CD4-positive, alpha-beta T cell (primary cell): ENCODE results near the gene RBMS1. TPM values are rescaled to one million over a fixed set of nuclear protein-coding genes. Genes with fewer than 3 reads are reported as not detected.

Source experiments
- ATAC-seq: fragments of 200-7000 bp; cut with Tn5 transposase; one replicate; pipeline ENCODE4 v1.10.0; 2022; ENCODE audit warnings: mild to moderate bottlenecking; ENCODE audit not compliant: poor library complexity
- CTCF ChIA-PET: fragments of 350-600 bp; sonication (Branson Sonifier 250); formaldehyde crosslinking; loops from one replicate; lab custom pipeline; 2021; ENCODE audit warnings: antibody characterized with exemption, inconsistent platforms; lab: Charles Lee
- POLR2A ChIA-PET: fragments of 350-600 bp; sonication (Branson Sonifier 250); formaldehyde crosslinking; loops from one replicate; lab custom pipeline; 2021; ENCODE audit warnings: antibody characterized with exemption, inconsistent platforms; lab: Charles Lee
- DNase-seq, 14 experiments: peaks; one replicate each; pipeline ENCODE4 v3.0.0-alpha.2; 2013 to 2020; ENCODE audit warnings: mixed read lengths in 2 of 14
- H3K27ac ChIP-seq, 2 donors: one replicate each; pipeline versions ENCODE4 v1.5.1 to v1.7.0; 2013; ENCODE audit warnings: low read length in 2 of 2, low read depth in 1 of 2, mild to moderate bottlenecking in 1 of 2
- H3K27me3 ChIP-seq, 2 experiments: 1 replicate in 1 of 2; 2 replicates in 1 of 2; pipeline versions ENCODE4 v1.6.1 to v1.7.0; 2013; ENCODE audit warnings: low read length in 2 of 2, control low read depth in 1 of 2, mild to moderate bottlenecking in 1 of 2, moderate library complexity in 1 of 2; ENCODE audit not compliant: insufficient read depth in 2 of 2, control insufficient read depth in 1 of 2
- H3K36me3 ChIP-seq: one replicate; pipeline ENCODE4 v1.6.1; 2013; ENCODE audit warnings: low read length, control low read depth; ENCODE audit not compliant: insufficient read depth
- H3K4me1 ChIP-seq: one replicate; pipeline ENCODE4 v1.6.1; 2013; ENCODE audit warnings: low read length, control low read depth; ENCODE audit not compliant: insufficient read depth
- H3K4me3 ChIP-seq: one replicate; pipeline ENCODE4 v1.5.1; 2013; ENCODE audit warnings: mild to moderate bottlenecking, low read length, moderate library complexity
- H3K9me3 ChIP-seq, 2 experiments: 1 replicate in 1 of 2; 2 replicates in 1 of 2; pipeline versions ENCODE4 v1.6.1 to v1.7.0; 2013; ENCODE audit warnings: low read length in 2 of 2, mild to moderate bottlenecking in 2 of 2, control low read depth in 1 of 2, moderate library complexity in 1 of 2; ENCODE audit not compliant: control insufficient read depth in 1 of 2, insufficient read depth in 1 of 2
- H3K27ac Mint-ChIP-seq: one replicate; pipeline ENCODE4 v1.8.0; 2020; ENCODE audit warnings: mixed read lengths
- H3K27me3 Mint-ChIP-seq: one replicate; pipeline ENCODE4 v1.8.0; 2021; ENCODE audit warnings: mixed read lengths
- H3K36me3 Mint-ChIP-seq: one replicate; pipeline ENCODE4 v1.8.0; 2021; ENCODE audit warnings: low read depth, mixed read lengths
- H3K4me1 Mint-ChIP-seq: one replicate; pipeline ENCODE4 v1.8.0; 2021; ENCODE audit warnings: low read depth, mixed read lengths
- H3K4me3 Mint-ChIP-seq: one replicate; pipeline ENCODE4 v1.8.0; 2020; ENCODE audit warnings: mild to moderate bottlenecking, mixed read lengths
- H3K9me3 Mint-ChIP-seq: one replicate; pipeline ENCODE4 v1.8.0; 2020; ENCODE audit warnings: mixed read lengths
- CTCF ChIP-seq: fragments of 200-600 bp; IDR thresholded peaks from one replicate; pipeline ENCODE4 v1.8.0; 2022; ENCODE audit warnings: antibody characterized with exemption, mild to moderate bottlenecking
- intact Hi-C, 2 experiments: fragments of 100-400 bp; cut with DNase I in 1 of 2; cut with micrococcal nuclease in 1 of 2; formaldehyde crosslinking; loops; one replicate each; pipeline versions ENCODE4 v1.15.1 to v1.9.0; 2023 to 2025; cut with DNase I, micrococcal nuclease
- total RNA-seq, 174 experiments: library from RNA in 2 of 174; stranded (reverse) in 2 of 174; gene quantifications; one replicate each; pipeline ENCODE4 v1.2.3 and lab custom pipeline; 2021 to 2026

RBMS1 gene
- total RNA-seq, 2 experiments from 2014 or later, result 88.6 to 90.3 TPM

GRCh38 chr2:160402997-160403979, 90.3 kb downstream of the RBMS1 start:
- CTCF ChIA-PET, result interaction anchor here (0.6 to 1.9 kb wide), 4 partner anchors 25 to 151 kb away, joined by 3 to 7 read pairs (median 3); no protein-coding TSS in a partner anchor
- POLR2A ChIA-PET, result interaction anchor here (0.6 to 1.9 kb wide), 8 partner anchors 9 to 1957 kb away, joined by 3 to 11 read pairs (median 3); partner anchors contain the start of genes MARCHF7 and RBMS1
- H3K27me3 ChIP-seq, result no peaks in the 10 kb centered on the region
- peaks cover 68% of the 10 kb centered on the region for H3K4me1 Mint-ChIP-seq
- no peaks in the 10 kb centered on the region for H3K9me3 Mint-ChIP-seq
- H3K27me3 Mint-ChIP-seq, result no peaks in the 10 kb centered on the region
- H3K4me3 ChIP-seq, result peak overlapping the region; percentile 13
- peak overlapping the region; percentile 90 for H3K27ac Mint-ChIP-seq
- peaks cover 28% of the 10 kb centered on the region for H3K36me3 Mint-ChIP-seq
- H3K9me3 ChIP-seq, result no peaks in the 10 kb centered on the region
- no peak for ATAC-seq
- peak overlapping the region; percentile 89 for H3K4me3 Mint-ChIP-seq
- intact Hi-C loops, result loop anchor here in 1 of 2 experiments (10.0 kb wide), 1 partner anchor 842 kb away; no protein-coding TSS in a partner anchor
- H3K27ac ChIP-seq, result no peak overlapping the region
- peaks cover 3% of the 10 kb centered on the region for H3K36me3 ChIP-seq
- H3K4me1 ChIP-seq, result peaks cover 44% of the 10 kb centered on the region
- DNase-seq, result no peak
- TF ChIP-seq CTCF, result no peak

- Mint-ChIP-seq H3K36me3 (peaks cover 25% of the 10 kb centered on the region), H3K4me1 (peaks cover 65% of the 10 kb centered on the region), H3K9me3 (no peaks in the 10 kb centered on the region), H3K4me3 (peak overlapping the region; percentile 89), H3K27me3 (no peaks in the 10 kb centered on the region), H3K27ac (peak overlapping the region; percentile 90)
- no peaks in the 10 kb centered on the region for H3K9me3 ChIP-seq
- ChIA-PET CTCF (no interaction called here), POLR2A (interaction anchor here (1.2 to 1.3 kb wide), 2 partner anchors 9 kb away, joined by 3 to 6 read pairs; no protein-coding TSS in a partner anchor)
- peaks cover 3% of the 10 kb centered on the region for H3K36me3 ChIP-seq
- no peaks in the 10 kb centered on the region for H3K27me3 ChIP-seq
- H3K4me1 ChIP-seq, result peaks cover 44% of the 10 kb centered on the region
- no peak overlapping the region for H3K27ac ChIP-seq
- ATAC-seq (no peak), DNase-seq (no peak)
- H3K4me3 ChIP-seq, result no peak overlapping the region
- intact Hi-C loops, result loop anchor here in 1 of 2 experiments (10.0 kb wide), 1 partner anchor 842 kb away; no protein-coding TSS in a partner anchor
- TF ChIP-seq CTCF, result no peak
Measured at GRCh38 chr2:160402501-160402900, 91.1 kb downstream of the RBMS1 start.

- Mint-ChIP-seq H3K27me3 (no peaks in the 10 kb centered on the region), H3K4me3 (peak overlapping the region; percentile 52), H3K4me1 (peaks cover 63% of the 10 kb centered on the region), H3K9me3 (no peaks in the 10 kb centered on the region), H3K36me3 (peaks cover 23% of the 10 kb centered on the region), H3K27ac (peak overlapping the region; percentile 90)
- ChIA-PET POLR2A (interaction anchor here (1.2 kb wide), 1 partner anchor 8 kb away, joined by 3 read pairs; no protein-coding TSS in a partner anchor), CTCF (no interaction called here)
- DNase-seq (no peak), ATAC-seq (no peak)
- intact Hi-C loops, result loop anchor here in 1 of 2 experiments (10.0 kb wide), 1 partner anchor 843 kb away; no protein-coding TSS in a partner anchor
- TF ChIP-seq CTCF, result no peak
- Histone ChIP-seq H3K4me3 (no peak overlapping the region), H3K27ac (no peak overlapping the region), H3K36me3 (peaks cover 3% of the 10 kb centered on the region), H3K27me3 (no peaks in the 10 kb centered on the region), H3K9me3 (no peaks in the 10 kb centered on the region), H3K4me1 (peaks cover 50% of the 10 kb centered on the region)
Measured at GRCh38 chr2:160401895-160402294, 91.7 kb downstream of the RBMS1 start.
